ENCODE measurements around the gene ST8SIA1. TPM values are rescaled to one million over a fixed set of nuclear protein-coding genes. Genes with fewer than 3 reads are reported as not detected.

ST8SIA1 gene
- total RNA-seq, 6 donors from 2014 or later, result 1.4 to 10.5 (median 4.1) TPM

DNA sequence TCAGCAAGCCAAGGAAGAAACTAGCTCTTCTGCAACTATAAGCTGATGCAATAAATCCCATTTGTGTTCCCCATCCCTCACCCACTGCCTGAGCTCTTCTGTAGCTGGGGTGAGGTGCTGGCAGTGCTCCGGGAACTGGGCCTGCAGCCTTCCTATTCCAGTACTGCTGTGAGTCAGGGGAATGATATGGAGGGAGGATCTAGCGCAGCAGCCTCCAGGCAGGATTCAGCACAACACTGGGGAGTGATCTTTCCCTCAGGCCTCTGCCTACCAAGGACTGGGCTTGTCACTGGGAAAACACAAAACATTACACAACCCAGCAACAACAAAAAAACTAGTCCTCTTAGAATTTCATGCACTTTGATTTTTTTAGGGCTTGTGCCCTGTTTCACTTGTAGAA lies 58.7 kb downstream of the ST8SIA1 start:
- ATAC-seq (ENCODE audit: low FRiP score in 2 of 2) (peak; percentile 92 to 97), DNase-seq (peak; percentile 15 to 56)
- TF ChIP-seq POLR2AphosphoS5 (IDR thresholded peaks at IDR 0.05) (peak; percentile 12), EP300 (IDR thresholded peaks at IDR 0.05) (no peak)

DNA sequence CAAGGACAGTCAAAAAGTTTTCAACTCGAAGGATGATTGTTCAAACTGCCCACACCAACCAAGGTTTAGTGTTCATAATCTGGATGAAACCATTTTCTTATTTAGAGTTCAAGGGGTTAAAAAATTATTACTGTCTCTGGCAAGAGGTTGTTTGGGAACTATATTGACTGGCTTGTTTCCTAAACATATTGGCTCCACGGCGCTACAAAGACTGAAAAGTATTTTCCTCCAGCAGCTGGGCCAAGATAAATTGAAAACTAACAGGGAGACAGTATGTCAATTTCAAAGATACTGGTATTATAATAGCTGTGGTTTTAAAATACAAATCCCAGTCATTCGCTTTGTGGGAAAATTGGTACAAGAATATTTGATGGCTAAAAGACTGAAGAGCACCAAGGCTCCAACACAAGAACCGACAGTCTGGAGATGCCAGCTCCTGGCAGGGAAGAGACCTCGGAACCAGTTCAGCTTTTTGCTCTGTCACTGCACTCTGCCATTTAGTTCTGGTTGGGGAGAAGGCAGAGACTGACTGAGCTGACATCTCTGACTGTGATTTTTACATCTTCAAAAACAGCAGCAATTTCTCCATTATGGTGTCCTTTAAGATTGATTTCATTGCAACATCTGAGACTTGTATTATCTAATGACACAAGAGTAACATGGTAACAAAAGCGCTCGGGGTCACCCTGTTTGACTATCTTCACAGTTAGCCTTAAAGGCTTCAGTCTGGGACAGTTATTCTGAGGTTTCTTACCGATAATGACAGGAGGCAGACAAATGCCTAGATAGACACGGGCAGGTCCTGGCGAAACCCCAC lies 62.0 kb downstream of the ST8SIA1 start:
- no peaks in the 10 kb centered on the region for H3K36me3 ChIP-seq
- H3K27ac ChIP-seq, result no peak overlapping the region
- DNase-seq, result no peak
- WGBS, 2 donors, result 82 to 83% methylated on average over 11 of the region's 11 CpGs
- no peak for ATAC-seq (ENCODE audit: low FRiP score in 2 of 2)
- no peak overlapping the region for H3K4me3 ChIP-seq
- H3K27me3 ChIP-seq, result no peaks in the 10 kb centered on the region
- no peaks in the 10 kb centered on the region for H3K4me1 ChIP-seq
- TF ChIP-seq EP300 (IDR thresholded peaks at IDR 0.05), result no peak
- no peak for TF ChIP-seq POLR2A (IDR thresholded peaks at IDR 0.05)
- TF ChIP-seq, protein P1, sequence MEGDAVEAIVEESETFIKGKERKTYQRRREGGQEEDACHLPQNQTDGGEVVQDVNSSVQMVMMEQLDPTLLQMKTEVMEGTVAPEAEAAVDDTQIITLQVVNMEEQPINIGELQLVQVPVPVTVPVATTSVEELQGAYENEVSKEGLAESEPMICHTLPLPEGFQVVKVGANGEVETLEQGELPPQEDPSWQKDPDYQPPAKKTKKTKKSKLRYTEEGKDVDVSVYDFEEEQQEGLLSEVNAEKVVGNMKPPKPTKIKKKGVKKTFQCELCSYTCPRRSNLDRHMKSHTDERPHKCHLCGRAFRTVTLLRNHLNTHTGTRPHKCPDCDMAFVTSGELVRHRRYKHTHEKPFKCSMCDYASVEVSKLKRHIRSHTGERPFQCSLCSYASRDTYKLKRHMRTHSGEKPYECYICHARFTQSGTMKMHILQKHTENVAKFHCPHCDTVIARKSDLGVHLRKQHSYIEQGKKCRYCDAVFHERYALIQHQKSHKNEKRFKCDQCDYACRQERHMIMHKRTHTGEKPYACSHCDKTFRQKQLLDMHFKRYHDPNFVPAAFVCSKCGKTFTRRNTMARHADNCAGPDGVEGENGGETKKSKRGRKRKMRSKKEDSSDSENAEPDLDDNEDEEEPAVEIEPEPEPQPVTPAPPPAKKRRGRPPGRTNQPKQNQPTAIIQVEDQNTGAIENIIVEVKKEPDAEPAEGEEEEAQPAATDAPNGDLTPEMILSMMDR (IDR thresholded peaks at IDR 0.05), result no peak
- no peak for TF ChIP-seq POLR2AphosphoS5 (IDR thresholded peaks at IDR 0.05)
- no peaks in the 10 kb centered on the region for H3K9me3 ChIP-seq

More for the DNA sequence above, 58.7 kb downstream of the ST8SIA1 start:
- Histone ChIP-seq H3K4me1 (no peaks in the 10 kb centered on the region), H3K9me3 (no peaks in the 10 kb centered on the region), H3K36me3 (no peaks in the 10 kb centered on the region), H3K27me3 (no peaks in the 10 kb centered on the region), H3K27ac (peak overlapping the region in 3 of 4 donors; percentile 51 to 79 (median 71)), H3K4me3 (no peak overlapping the region)
- WGBS, 2 donors, result 40 to 54% methylated on average over 2 of the region's 2 CpGs

DNA sequence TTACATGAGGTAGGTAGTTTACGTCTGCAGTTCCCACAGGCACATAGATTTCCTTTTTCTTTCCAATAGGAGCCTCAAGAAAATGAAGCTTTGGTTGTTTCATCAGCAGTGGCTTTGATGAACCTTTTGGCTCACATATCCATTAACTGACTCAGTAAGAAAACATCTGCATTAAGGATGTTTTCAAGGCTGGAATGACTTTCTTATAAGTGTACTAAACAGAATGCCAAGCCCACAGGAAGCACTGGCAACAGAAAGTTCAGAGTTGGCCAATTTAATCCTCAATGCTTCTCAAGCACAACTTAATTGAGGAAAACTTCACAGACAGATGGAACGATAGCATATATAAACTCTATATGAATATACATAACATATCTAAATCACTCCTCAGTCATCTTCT lies 63.5 kb downstream of the ST8SIA1 start:
- TF ChIP-seq POLR2A (IDR thresholded peaks at IDR 0.05), result no peak
- no peak for TF ChIP-seq POLR2AphosphoS5 (IDR thresholded peaks at IDR 0.05)
- TF ChIP-seq, protein P1 (IDR thresholded peaks at IDR 0.05), result no peak
- no peak for TF ChIP-seq EP300 (IDR thresholded peaks at IDR 0.05)
- Histone ChIP-seq H3K36me3 (no peaks in the 10 kb centered on the region), H3K27me3 (no peaks in the 10 kb centered on the region), H3K27ac (no peak overlapping the region), H3K4me3 (no peak overlapping the region), H3K9me3 (no peaks in the 10 kb centered on the region), H3K4me1 (no peaks in the 10 kb centered on the region)
- 83 to 89% methylated on average over 2 of the region's 2 CpGs for WGBS, 2 donors
- ATAC-seq (ENCODE audit: low FRiP score in 2 of 2), result peak in 1 of 2 donors; percentile 38
- no peak for DNase-seq

DNA sequence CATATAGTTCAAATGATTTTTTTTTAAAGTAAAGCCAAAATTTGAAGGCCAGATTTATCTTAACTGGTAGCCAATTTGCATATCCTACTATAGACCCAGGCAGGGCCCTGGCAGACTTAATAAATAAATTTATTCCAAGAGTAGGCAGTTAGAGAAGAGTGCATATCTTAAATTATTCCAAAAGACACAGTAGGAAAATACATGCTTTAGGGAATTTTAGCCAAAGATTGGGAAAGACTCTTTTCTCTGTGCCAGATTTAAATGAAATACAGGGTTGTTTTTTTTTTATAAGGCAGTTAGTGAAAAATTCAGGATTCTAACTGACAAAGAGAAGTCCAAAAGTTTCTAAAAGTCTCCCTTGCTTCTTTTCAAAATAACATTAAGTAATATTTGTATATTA lies 65.5 kb downstream of the ST8SIA1 start:
- no peak for TF ChIP-seq POLR2AphosphoS5 (IDR thresholded peaks at IDR 0.05)
- TF ChIP-seq, protein P1 (IDR thresholded peaks at IDR 0.05), result no peak
- TF ChIP-seq EP300 (IDR thresholded peaks at IDR 0.05), result no peak
- no peak for TF ChIP-seq POLR2A (IDR thresholded peaks at IDR 0.05)
- Histone ChIP-seq H3K27ac (no peak overlapping the region), H3K4me3 (no peak overlapping the region), H3K4me1 (no peaks in the 10 kb centered on the region), H3K9me3 (no peaks in the 10 kb centered on the region), H3K36me3 (no peaks in the 10 kb centered on the region), H3K27me3 (no peaks in the 10 kb centered on the region)
- ATAC-seq (ENCODE audit: low FRiP score in 2 of 2) (no peak), DNase-seq (no peak)

DNA sequence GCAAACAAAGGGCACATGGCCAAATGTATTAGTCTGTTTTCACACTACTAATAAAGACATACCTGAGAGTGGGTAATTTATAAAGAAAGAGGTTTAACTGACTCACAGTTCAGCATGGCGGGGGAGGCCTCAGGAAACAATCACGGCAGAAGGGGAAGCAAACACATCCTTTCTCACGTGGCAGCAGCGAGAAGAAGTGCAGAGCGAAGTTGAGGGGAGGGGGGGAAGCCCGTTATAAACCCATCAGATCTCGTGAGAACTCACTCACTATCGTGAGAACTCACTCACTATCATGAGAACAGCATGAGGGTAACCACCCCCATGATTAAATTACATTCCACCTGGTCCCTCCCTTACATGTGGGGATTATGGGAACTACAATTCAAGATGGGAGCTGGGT lies 66.1 kb downstream of the ST8SIA1 start:
- H3K27me3 ChIP-seq, result no peaks in the 10 kb centered on the region
- H3K9me3 ChIP-seq, result no peaks in the 10 kb centered on the region
- no peak overlapping the region for H3K4me3 ChIP-seq
- H3K27ac ChIP-seq, result no peak overlapping the region
- H3K4me1 ChIP-seq, result no peaks in the 10 kb centered on the region
- ATAC-seq (ENCODE audit: low FRiP score in 2 of 2) (no peak), DNase-seq (no peak)
- TF ChIP-seq, protein P1 (IDR thresholded peaks at IDR 0.05), result no peak
- TF ChIP-seq POLR2A (IDR thresholded peaks at IDR 0.05) (no peak), EP300 (IDR thresholded peaks at IDR 0.05) (no peak), POLR2AphosphoS5 (IDR thresholded peaks at IDR 0.05) (no peak)
- WGBS, 2 donors, result 32 to 34% methylated on average over 8 of the region's 8 CpGs
- no peaks in the 10 kb centered on the region for H3K36me3 ChIP-seq
